ENCODE results near the gene PTOV1. TPM values are rescaled to one million over a fixed set of nuclear protein-coding genes. Genes with fewer than 3 reads are reported as not detected.

Gene PTOV1
- total RNA-seq, 1 donor from 2014 or later, result 107 TPM

- peaks cover 60% of the 10 kb centered on the region for H3K36me3 Mint-ChIP-seq (ENCODE audit: low read depth)
- DNase-seq (no peak), ATAC-seq (ENCODE audit: low read depth) (no peak)
- intact Hi-C loops (cut with micrococcal nuclease), result no loop called here
- peaks cover 27% of the 10 kb centered on the region for H3K4me1 Mint-ChIP-seq
- ChIA-PET CTCF (no interaction called here), POLR2A (interaction anchor here (0.9 to 2.2 kb wide), 3 partner anchors 10 to 34 kb away, joined by 4 to 9 read pairs (median 5); partner anchors contain the start of gene PTOV1)
- H3K27me3 Mint-ChIP-seq, result no peaks in the 10 kb centered on the region
- no peaks in the 10 kb centered on the region for H3K9me3 Mint-ChIP-seq
- no peak overlapping the region for H3K4me3 Mint-ChIP-seq
- H3K27ac Mint-ChIP-seq, result no peak overlapping the region
- TF ChIP-seq CTCF (IDR thresholded peaks at IDR 0.05), result no peak
These were observed 12.4 kb downstream of the PTOV1 start for GRCh38 chr19:49863254-49863934.

GRCh38 chr19:49863935-49864320, 13.0 kb downstream of the PTOV1 start:
- Mint-ChIP-seq H3K27me3 (no peaks in the 10 kb centered on the region), H3K4me3 (no peak overlapping the region), H3K9me3 (no peaks in the 10 kb centered on the region), H3K36me3 (ENCODE audit: low read depth) (peaks cover 56% of the 10 kb centered on the region), H3K27ac (no peak overlapping the region), H3K4me1 (peaks cover 27% of the 10 kb centered on the region)
- no peak for DNase-seq
- CTCF ChIA-PET, result no interaction called here
- intact Hi-C loops (cut with micrococcal nuclease), result no loop called here
- ATAC-seq (ENCODE audit: low read depth), result no peak
- POLR2A ChIA-PET, result interaction anchor here (1.3 to 2.2 kb wide), 2 partner anchors 13 to 34 kb away, joined by 4 to 9 read pairs; partner anchors contain the start of gene PTOV1
- no peak for TF ChIP-seq CTCF (IDR thresholded peaks at IDR 0.05)

- no peak for DNase-seq
- CTCF ChIA-PET, result no interaction called here
- Mint-ChIP-seq H3K9me3 (no peaks in the 10 kb centered on the region), H3K27ac (no peak overlapping the region), H3K36me3 (ENCODE audit: low read depth) (peaks cover 49% of the 10 kb centered on the region), H3K4me3 (no peak overlapping the region), H3K4me1 (peaks cover 27% of the 10 kb centered on the region), H3K27me3 (no peaks in the 10 kb centered on the region)
- ATAC-seq (ENCODE audit: low read depth), result no peak
- no peak for TF ChIP-seq CTCF (IDR thresholded peaks at IDR 0.05)
- POLR2A ChIA-PET, result interaction anchor here (0.7 to 1.5 kb wide), 7 partner anchors 12 to 98 kb away, joined by 3 to 9 read pairs (median 4); partner anchors contain the start of genes AKT1S1, ATF5, NUP62 and PTOV1
- intact Hi-C loops (cut with micrococcal nuclease), result loop anchor here (5.0 kb wide), 1 partner anchor 148 kb away; no protein-coding TSS in a partner anchor
These were observed 13.9 kb downstream of the PTOV1 start for GRCh38 chr19:49864890-49865289.

- Mint-ChIP-seq H3K27me3 (no peaks in the 10 kb centered on the region), H3K27ac (no peak within 1 kb of the TSS), H3K9me3 (no peaks in the 10 kb centered on the region), H3K4me1 (peaks cover 41% of the 10 kb centered on the region), H3K4me3 (peak within 1 kb of the TSS; percentile 94), H3K36me3 (ENCODE audit: low read depth) (peaks cover 36% of the 10 kb centered on the region)
- intact Hi-C loops (cut with micrococcal nuclease), result loop anchor here (1.0 to 5.0 kb wide), 4 partner anchors 17 to 150 kb away; partner anchors contain the start of genes ATF5, MED25 and NUP62
- ChIA-PET CTCF (interaction anchor here (1.0 kb wide), 1 partner anchor 23 kb away, joined by 3 read pairs; no protein-coding TSS in a partner anchor), POLR2A (interaction anchor here (0.6 to 4.3 kb wide), 14 partner anchors 10 to 287 kb away, joined by 3 to 62 read pairs (median 8); partner anchors contain the start of genes AKT1S1, AP2A1, ATF5 and FUZ)
- ATAC-seq (ENCODE audit: low read depth) (peak; percentile 43), DNase-seq (peak; percentile 92)
- no peak for TF ChIP-seq CTCF (IDR thresholded peaks at IDR 0.05)
These were observed 16.2 kb downstream of the PTOV1 start, which contains the start of gene PNKP for GRCh38 chr19:49866933-49867782. PNKP (minus strand) TSS chr19:49867576; CDS start chr19:49867204, 372 bp downstream.

Data from activated B cell treated with CpG ODN at 0.5 μM for 24 hours (primary cell).